SW480 (cell line): ENCODE data around the gene SLC6A6.

Experiments
- DNase-seq: peaks from one replicate; pipeline ENCODE4 v3.0.0-alpha.2; 2016; ENCODE audit warnings: low spot score

Gene SLC6A6

DNA sequence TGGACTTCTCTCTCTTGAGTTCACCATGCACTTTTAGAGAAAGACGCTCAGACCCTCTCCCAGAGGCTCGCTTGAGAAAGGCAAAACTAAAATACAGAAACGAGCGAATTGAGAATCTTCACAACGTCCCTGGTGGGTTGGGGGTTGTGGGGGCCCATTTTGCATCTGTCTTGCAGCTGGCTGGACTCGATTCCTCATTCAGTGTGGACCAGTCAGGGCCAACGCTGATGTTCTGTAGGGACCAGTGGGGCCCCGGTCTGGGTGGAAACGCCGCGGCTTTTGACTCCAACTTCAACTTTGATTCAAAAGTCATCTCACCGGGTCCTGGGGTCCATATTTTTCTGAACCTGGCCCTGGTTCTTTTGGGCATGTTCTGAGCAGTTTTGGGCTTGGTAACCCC is 68.1 kb downstream of the SLC6A6 start:
- no peak for DNase-seq

- no peak for DNase-seq
Observed at GRCh38 chr3:14471016-14471415, 68.6 kb downstream of the SLC6A6 start.

DNA sequence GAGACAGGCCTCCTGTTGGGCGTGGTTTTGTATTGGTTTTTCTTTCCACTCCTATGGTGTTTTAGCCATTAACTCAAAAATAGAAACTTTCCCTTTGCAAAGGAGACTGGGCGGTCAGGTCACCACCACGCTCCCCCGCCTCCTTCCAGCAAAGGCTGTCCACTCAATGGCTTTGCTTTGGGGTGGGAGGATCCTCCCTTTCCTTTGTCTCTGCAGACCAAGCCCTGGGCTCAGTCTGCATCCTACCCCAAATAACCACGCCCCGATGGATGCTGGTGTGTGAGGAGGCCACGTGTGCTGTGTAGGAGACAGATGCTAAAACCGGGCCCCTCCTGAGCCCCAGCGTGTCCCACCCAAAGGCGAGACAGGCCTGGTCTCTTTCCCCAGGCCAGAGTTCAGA is 69.3 kb downstream of the SLC6A6 start:
- no peak for DNase-seq

- peak; percentile 70 for DNase-seq
Observed at GRCh38 chr3:14472471-14473351, 70.3 kb downstream of the SLC6A6 start.

DNA sequence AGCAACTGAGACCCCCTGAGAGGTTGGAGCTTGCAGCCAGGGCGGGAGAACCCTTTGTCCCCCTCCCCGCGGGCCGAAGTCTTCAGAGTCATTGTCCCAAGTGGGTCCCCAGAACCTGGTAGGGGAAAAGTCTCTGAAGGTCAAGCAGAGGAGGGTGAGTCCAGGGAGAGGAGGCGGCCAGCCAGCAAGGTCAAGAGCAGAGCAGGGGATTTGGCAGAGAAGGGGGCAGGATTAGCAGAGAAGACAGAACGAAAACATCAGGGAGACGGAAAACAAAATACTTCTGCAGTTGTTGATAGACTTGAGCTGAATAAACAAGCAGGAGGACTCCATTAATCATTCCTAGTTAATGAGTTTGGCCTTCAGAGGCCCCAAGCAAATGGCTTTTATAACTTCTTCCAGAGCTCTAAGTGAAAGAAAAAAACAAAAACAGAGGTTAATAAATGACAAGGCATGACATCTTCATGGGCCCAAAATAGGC is 71.0 kb downstream of the SLC6A6 start:
- no peak for DNase-seq

DNA sequence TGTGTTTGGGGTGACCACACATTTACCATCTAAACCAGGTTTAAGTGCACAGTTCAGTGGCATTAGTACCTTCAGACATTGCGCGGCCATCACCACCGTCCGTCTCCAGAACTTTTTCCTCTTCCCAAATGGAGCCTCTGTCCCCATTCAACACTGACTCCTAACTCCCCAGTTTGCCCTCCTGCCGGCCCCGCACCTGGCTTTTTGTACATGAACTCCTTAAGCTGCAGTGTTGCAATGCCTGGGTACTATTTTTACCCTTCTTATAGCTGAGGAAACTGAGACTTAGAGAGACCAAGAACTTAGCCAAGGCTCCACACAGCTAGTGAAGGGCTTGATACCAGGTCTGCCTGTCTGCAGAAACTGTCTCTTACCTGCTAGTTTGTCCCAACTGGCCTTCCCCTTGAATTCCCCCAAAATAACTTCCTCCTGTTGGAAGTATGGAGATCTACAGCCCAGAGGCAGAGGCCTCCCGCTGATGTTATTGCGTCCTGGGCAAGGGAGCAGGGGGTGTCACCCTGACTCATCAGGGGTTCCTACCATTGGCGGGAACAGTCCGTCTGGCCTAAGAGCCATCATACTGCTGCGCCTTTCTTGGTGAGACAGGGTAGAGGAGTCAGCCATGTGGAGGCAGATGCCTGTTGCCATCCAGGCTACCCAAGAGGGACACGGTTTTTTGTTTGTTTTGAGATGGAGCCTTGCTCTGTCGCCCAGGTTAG is 72.1 kb downstream of the SLC6A6 start:
- no peak for DNase-seq

DNA sequence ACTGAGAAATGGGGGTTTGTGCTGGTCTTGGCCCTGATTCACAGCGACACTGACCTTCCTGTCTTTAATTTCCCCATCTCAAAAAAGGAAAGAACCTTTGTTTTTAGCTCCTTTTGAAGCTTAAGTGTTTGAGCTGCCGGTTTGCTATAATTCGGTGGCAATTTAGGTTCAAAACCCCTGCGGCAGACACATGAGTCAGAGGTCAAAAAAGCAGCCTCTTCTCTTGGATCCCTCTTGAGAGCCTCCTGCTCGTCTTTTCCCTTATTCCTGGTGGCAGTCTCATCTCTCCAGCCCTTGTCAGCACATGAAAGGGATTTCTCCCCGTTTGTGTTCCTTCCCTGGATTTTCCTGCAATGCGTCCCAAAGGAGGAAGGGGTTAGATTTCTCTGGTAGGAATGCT is 73.2 kb downstream of the SLC6A6 start:
- DNase-seq = no peak

DNA sequence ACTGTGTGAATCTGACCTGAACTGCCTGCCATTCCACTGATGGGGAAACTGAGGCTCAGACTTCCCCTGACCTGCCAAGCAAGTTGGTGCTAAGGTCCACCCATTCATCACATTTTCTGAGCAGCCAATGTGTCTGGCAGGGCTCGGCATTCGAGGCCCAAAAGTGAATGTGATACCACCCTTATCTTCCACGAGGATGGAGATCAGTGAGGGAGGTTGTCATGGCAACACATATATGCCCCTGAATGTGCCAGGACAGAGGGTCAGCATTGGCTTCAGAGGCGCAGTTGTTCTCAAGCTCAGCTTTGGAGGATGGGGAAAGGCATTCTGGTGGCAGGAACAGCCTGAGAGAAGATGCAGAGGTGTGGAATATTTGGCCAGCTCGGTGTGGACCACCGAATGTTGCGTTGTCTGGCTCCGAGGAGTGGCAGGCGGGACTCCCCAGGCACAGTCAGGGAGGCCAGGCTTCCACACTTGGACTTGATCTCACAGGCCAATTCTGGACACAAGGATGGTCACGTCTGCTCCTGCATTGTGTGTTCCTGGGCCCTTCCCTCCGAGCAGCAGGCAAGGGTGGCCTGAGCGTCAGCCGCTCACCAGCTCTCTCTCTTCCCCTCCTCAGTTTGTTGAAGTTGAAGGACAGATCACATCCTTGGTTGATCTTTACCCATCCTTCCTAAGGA is 74.3 kb downstream of the SLC6A6 start:
- DNase-seq = no peak

GRCh38 chr3:14477311-14477935 is 75.0 kb downstream of the SLC6A6 start:
- no peak for DNase-seq

DNA sequence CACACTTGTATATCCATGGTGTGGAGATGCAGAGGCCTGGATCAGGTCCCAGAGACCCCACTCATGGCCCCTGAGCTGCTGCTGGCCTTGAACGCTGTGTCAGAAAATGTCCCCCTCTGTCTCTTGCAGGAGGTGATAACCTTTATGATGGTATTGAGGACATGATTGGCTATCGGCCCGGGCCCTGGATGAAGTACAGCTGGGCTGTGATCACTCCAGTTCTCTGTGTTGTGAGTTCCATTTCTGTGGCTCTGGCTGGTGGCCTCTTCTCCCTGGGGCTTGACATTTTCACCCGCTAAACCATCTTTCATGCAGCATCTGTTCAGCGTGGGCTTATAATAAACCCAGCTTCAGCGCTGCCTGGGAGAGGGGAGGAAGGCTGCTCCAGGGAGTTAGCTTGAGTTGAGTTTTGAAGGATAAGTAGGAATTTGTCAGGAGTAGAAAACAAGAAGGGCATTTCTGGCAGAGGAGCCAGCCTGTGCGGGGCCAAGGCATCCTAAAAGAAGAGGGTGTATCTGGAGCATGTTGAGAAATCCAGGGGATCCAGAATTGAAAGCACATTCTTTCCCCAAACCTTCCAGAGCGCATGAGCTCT is 76.6 kb downstream of the SLC6A6 start:
- no peak for DNase-seq

GRCh38 chr3:14479591-14479990 is 77.2 kb downstream of the SLC6A6 start:
- DNase-seq = no peak

GRCh38 chr3:14480207-14481017 is 78.0 kb downstream of the SLC6A6 start:
- no peak for DNase-seq

DNA sequence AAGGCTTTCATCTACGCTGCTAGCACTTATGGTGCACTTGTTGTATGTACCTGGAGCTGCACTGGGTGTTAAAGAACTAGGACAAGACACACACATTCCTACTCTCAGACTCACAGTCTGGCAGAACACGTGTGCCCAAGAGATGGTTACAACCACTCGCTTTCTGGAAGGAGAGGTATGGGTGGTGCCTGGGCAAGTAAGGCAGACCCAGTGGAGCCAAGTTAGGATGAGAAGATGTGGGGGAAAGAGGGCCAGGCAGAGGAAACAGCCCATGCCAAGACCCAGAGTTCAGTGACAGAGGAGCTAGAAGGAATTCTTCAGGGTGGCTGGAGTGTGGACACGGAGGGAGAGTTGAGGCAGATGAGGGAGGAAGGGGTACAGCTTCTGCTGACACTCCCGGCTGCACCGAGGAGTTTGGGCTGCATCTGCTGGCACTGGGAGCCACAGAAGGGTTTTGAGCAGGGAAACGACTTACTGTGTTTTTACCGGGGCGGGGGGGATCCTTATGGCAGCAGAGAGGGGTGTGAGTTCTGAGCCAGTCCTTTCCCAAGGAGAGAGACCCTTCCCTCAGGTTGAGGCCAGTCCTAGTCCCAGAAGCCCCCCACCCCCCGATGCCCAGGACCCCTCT is 78.7 kb downstream of the SLC6A6 start:
- DNase-seq = no peak

GRCh38 chr3:14481646-14482036 is 79.2 kb downstream of the SLC6A6 start:
- DNase-seq = no peak

DNA sequence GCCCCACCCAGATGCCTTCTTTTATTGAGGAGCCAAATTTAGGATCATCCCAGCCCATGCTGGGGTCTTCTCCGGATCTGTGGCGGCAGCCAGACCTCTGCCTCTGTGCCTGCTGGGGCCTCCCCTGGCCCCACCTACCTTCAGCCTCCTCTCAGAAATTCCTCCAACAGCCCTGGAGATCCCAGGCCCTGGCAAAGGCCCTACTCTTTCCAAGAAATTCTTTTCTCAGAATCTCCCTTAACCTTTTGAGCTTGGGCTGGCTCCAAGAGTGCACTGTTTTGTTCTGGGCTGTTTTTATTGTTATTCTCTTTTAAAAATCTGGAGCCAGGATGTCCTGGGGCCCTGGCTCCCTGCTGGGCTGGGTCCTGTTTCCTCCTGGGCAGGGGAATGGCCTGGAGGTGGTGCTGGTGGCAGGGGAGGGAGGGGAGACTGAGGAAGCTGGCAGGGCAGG is 79.9 kb downstream of the SLC6A6 start:
- DNase-seq = no peak

- no peak for DNase-seq
Observed at GRCh38 chr3:14483286-14483685, 80.9 kb downstream of the SLC6A6 start.

GRCh38 chr3:14484741-14485140 is 82.3 kb downstream of the SLC6A6 start:
- no peak for DNase-seq

- DNase-seq = no peak
Observed at GRCh38 chr3:14485981-14486380, 83.6 kb downstream of the SLC6A6 start.

GRCh38 chr3:14486460-14486859 is 84.1 kb downstream of the SLC6A6 start:
- DNase-seq = no peak

- no peak for DNase-seq
Observed at GRCh38 chr3:14487086-14487485, 84.7 kb downstream of the SLC6A6 start.
